GM12891 (cell line): ENCODE measurements around the gene MAP1B.

Experiments used
- DNase-seq: peaks from one replicate; pipeline ENCODE4 v3.0.0; 2011; ENCODE audit warnings: low spot score; ENCODE audit not compliant: insufficient read length
- FAIRE-seq: peaks from 2 replicates; lab custom pipeline; 2011; peaks lifted over from hg19 to GRCh38; lab: Jason Lieb, UNC
- PAX5 ChIP-seq: IDR thresholded peaks from 2 replicates; pipeline ENCODE4 v1.6.1; 2011; ENCODE audit warnings: low read length, moderate library complexity, mild to moderate bottlenecking; ENCODE audit not compliant: insufficient read depth, severe bottlenecking
- POLR2A ChIP-seq: IDR thresholded peaks from 2 replicates; pipeline ENCODE4 v1.6.1; 2011; ENCODE audit warnings: low read depth, low read length, control low read depth
- POLR2AphosphoS5 ChIP-seq: IDR thresholded peaks from 2 replicates; pipeline ENCODE4 v1.6.1; 2011; ENCODE audit warnings: low read depth, low read length, control low read depth
- POU2F2 ChIP-seq: IDR thresholded peaks from 2 replicates; pipeline ENCODE4 v1.6.1; 2011; ENCODE audit warnings: low read depth, mild to moderate bottlenecking, control low read depth, low read length, moderate library complexity
- SPI1 ChIP-seq: IDR thresholded peaks from 2 replicates; pipeline ENCODE4 v1.6.1; 2011; ENCODE audit warnings: low read depth, low read length, control low read depth
- TAF1 ChIP-seq: IDR thresholded peaks from 2 replicates; pipeline ENCODE4 v1.6.1; 2011; ENCODE audit warnings: low read depth, low read length, control low read depth

The MAP1B gene

DNA sequence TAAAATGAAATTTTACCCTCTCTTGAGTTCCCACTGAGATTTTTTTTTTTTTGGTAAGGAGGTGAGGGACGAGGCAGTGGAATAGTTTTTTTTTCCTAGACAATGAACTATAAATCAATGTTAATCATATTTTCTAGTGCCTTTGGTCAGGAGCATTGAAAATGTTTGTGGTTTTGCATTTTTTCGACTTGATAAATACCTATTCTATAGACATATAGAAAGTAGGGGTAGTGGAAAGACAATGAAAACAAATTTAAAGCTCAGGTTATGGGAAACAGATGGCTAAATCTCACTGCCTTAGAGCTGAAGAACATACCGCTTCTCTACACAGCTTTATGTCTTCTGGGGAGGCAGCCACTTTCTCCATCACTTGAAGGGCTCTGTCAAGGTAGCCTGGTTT, 118.5 kb downstream of the MAP1B start:
- FAIRE-seq (no peak), DNase-seq (no peak)
- no peak for TF ChIP-seq POLR2AphosphoS5
- TF ChIP-seq POU2F2 = no peak
- no peak for TF ChIP-seq SPI1
- no peak for TF ChIP-seq PAX5
- no peak for TF ChIP-seq TAF1
- no peak for TF ChIP-seq POLR2A

DNA sequence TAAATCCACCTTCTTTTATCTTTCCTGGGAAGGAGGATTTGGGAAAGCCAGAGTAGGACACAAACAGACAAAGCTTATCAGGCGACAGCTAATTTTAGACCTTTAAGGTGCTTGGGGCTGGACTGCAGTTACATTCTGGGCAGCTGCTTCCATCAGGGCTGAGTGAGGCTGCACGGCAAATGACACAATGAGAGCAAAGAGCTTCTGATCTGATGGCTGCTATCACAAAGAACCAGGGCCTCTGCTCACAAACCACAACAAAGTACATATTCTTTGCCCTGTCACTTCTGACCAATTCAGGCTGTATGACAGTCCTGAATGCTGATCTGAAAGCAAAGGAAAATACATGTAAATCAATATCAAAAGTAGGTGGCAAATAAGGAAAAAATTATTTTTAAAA, 119.7 kb downstream of the MAP1B start:
- DNase-seq (no peak), FAIRE-seq (no peak)
- TF ChIP-seq TAF1 (no peak), POU2F2 (no peak), POLR2A (no peak), SPI1 (no peak), POLR2AphosphoS5 (no peak), PAX5 (no peak)

DNA sequence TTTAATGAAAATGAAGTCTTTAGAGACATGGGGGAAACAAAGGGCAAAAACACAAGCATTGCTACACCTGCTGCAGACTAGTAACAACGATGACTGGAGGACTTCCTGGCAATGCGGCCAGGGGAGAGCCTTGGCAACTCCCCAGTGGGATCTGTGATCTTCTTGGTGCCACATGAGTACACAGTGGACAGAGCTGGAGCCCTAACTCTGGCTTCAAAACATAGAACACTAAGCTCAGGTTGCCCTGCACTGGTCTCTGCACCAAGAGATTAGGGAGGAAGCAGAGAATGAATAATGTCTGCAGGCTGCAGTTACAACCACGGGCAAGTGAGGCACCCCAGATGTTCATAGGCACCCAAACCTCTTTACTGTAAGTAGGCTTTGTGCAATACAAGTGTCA, 121.7 kb downstream of the MAP1B start:
- FAIRE-seq (no peak), DNase-seq (no peak)
- no peak for TF ChIP-seq TAF1
- TF ChIP-seq POU2F2 = no peak
- no peak for TF ChIP-seq POLR2A
- TF ChIP-seq POLR2AphosphoS5 = no peak
- no peak for TF ChIP-seq SPI1
- TF ChIP-seq PAX5 = no peak

DNA sequence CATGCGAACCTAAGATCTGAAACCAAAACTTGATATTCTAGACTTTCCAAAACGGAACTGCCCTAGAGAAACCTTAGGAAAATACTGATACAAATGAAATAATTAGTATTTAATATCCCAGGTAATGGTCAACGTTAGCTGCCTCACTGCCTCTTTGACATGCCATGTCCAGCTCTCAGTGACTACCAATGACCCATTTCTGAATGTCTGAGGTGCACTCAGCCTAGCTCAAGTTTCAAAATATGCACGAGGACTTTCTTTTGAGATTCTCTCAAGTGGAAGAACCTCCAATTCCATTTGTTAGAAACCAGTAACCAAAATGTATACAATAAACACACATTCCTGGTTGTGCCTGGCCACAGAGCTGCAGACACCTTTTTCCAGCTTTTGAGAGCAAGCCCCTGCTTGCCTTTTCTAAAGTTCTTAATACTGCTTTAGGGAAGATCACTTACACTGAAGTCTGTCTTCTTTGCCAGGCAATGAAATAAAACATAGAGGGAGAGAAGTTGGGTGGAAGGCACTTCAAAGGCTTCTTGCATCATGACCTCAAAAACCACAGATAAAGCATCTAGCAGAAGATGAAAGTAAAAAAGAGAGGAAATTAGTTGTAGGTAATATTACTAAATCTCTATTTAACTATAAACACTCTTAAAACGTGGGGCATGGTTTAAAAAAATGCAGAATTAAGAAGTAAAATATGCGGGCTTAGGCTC, 124.9 kb downstream of the MAP1B start:
- no peak for TF ChIP-seq SPI1
- no peak for TF ChIP-seq POU2F2
- no peak for TF ChIP-seq TAF1
- TF ChIP-seq POLR2A = no peak
- TF ChIP-seq PAX5 = no peak
- no peak for TF ChIP-seq POLR2AphosphoS5
- no peak for DNase-seq
- FAIRE-seq = no peak

DNA sequence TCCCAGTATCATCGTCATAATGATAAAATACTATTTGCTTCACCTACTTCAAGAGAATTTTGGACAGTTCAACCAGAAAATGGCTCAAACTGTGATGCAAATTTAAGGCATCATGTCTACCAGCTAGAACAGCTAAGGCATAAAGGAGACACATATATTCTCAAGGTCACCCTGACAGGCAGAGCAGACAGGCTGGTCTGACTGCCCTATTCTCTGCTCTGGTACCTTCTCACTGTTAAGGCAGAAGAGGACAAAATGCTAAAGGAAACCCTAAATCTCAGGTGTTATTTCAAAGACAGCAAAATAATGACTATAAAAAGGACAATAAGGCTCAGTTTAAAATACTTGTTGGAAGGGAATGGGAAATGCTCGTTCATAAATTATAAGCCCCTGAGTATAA, 125.6 kb downstream of the MAP1B start:
- TF ChIP-seq POLR2A (no peak), SPI1 (no peak), POU2F2 (no peak), TAF1 (no peak), PAX5 (no peak), POLR2AphosphoS5 (no peak)
- DNase-seq (no peak), FAIRE-seq (no peak)

DNA sequence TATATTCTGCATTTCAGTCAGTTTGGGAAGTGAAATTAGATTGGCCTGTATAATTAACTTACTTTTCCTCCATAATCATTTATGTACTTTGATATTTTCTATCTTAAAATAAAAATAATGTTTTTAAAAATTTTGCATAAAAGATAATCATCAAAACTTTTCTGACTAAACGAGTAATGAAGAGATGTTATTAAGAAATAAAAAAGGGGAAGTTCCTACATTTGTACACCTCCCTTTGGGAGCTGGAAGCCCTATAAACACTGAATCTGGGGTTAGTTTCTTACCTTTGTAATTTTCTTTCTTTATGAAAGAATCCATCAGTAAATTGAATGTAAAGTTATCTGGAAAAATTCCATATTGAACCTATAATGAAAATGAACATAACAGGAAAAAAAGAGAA, 126.6 kb downstream of the MAP1B start:
- DNase-seq = no peak
- no peak for FAIRE-seq
- no peak for TF ChIP-seq PAX5

DNA sequence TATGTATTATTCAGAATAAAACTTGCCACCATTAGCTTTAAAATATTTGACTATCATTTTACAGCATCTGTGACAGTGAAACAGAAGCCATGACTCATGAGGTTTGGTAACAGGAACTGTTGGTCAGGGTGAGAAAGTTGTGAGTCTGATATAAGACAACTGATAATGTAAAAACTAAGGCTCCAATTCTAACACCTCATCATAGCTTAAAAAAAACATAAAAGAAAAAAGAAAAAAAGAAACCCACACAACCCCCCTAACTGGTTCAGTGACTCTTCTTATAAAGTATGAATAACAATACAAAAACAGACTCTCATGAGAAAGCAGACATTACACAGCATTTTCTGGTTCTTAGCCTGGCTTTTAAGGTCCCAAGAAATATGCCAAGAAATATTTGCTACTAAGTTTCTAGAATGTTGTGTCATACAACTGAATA, 127.0 kb downstream of the MAP1B start:
- DNase-seq (peak; percentile 11), FAIRE-seq (peak; percentile 26)
- TF ChIP-seq POLR2A (no peak), SPI1 (peak; percentile 65), POU2F2 (no peak)

DNA sequence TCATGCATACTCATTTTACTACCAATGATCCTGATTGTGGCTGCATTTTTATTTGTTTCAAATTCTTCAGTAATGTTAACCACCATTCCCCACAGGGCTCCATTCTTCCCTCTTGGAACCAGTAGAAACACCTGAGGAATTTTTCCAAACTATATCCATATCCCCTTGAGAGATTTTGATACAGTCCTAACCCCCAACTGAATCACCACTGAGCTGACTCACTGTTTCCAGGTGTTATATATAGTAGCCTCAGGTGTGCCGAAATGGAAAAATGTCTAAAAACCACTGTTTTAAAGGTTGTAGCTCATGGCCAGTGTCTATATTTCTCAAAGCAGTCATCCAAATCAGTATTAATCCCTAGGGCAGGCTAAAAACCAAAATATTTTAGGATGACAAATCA, 127.6 kb downstream of the MAP1B start:
- DNase-seq (no peak), FAIRE-seq (peak; percentile 9)
- TF ChIP-seq POU2F2 (no peak), POLR2A (no peak), PAX5 (no peak), POLR2AphosphoS5 (no peak), SPI1 (no peak), TAF1 (no peak)

DNA sequence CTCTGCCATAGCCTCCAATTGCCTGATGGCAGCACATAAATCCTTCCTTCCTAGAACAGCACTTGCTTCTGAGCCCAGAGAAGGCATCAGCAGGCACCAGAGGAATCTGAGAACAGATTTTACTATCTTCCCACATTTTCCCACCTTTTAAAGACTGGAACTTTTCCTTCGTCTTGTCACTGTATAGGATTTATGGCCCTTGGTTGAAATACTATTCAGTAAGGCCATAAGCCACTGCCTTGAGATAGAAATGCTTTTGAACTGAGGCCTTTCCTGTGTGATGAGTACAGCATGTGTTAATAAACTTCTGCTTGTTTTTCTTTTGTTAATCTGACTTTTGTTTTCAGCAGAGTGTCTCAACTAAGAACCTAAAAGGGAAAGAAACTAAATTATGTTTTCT, 128.4 kb downstream of the MAP1B start:
- FAIRE-seq (peak; percentile 56), DNase-seq (no peak)
- no peak for TF ChIP-seq POLR2A
- TF ChIP-seq TAF1 = no peak
- no peak for TF ChIP-seq POLR2AphosphoS5
- TF ChIP-seq POU2F2 = no peak
- TF ChIP-seq PAX5 = no peak
- no peak for TF ChIP-seq SPI1

DNA sequence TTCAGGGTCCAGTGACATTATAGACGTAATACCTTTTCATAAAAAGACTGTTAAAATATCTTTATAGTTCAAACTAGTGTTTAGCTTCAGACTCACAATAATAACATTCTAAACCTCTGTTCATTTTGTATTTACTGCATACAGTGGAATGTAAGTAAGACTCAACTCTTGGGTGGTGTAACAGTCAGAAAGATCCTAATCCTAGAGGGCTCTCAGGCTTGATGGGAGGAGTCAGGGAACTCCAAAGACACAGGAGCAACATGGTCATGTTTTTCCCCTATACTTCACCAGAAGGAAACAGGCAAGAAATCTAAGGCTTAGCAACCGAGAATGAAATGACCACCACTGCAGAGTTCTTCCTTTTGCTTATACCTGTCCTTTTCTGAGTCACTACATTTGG, 130.1 kb downstream of the MAP1B start:
- DNase-seq (no peak), FAIRE-seq (no peak)
- TF ChIP-seq POLR2AphosphoS5 (no peak), SPI1 (no peak), TAF1 (no peak), POLR2A (no peak), PAX5 (no peak), POU2F2 (no peak)
